K562 (cell line): ENCODE data around the gene GTPBP6. TPM values are rescaled to one million over a fixed set of nuclear protein-coding genes. Genes with fewer than 3 reads are reported as not detected.

Experiments
- ATAC-seq: fragments of 200-7000 bp; cut with Tn5 transposase; 3 replicates; pipeline ENCODE4 v1.9.1; 2020; ENCODE audit warnings: moderate library complexity
- BruUV-seq: library from RNA; stranded (reverse); fragments of 400-500 nt; replicated peaks from 2 replicates; lab custom pipeline; 2021; lab: Mats Ljungman, UMichigan
- CTCF ChIA-PET: fragments of 300-600 bp; formaldehyde crosslinking; extraction: SDS; loops from one replicate; lab custom pipeline; 2021; ENCODE audit warnings: low intra/inter-chr PET ratio; lab: Yijun Ruan, JAX
- POLR2A ChIA-PET: fragments of 300-600, 350-650 bp; sonication (Branson Sonifier 250); formaldehyde crosslinking; extraction: SDS; loops from one replicate; lab custom pipeline; 2021; ENCODE audit warnings: antibody characterized with exemption, inconsistent platforms; lab: Yijun Ruan, JAX
- DNase-seq, 4 experiments: peaks; one replicate each; pipeline versions ENCODE4 v3.0.0 to v3.0.0-alpha.2; 2011 to 2018; ENCODE audit warnings: low spot score in 3 of 4, mixed read lengths in 3 of 4; ENCODE audit errors: extremely low read depth in 1 of 4
- FAIRE-seq: peaks from 2 replicates; lab custom pipeline; 2011; peaks lifted over from hg19 to GRCh38; lab: Jason Lieb, UNC
- H2AFZ ChIP-seq: 2 replicates; pipeline ENCODE4 v1.6.0; 2011; ENCODE audit warnings: low read depth, low read length, control low read depth, inconsistent platforms
- H3K27ac ChIP-seq: fragments of 200-600 bp; 3 replicates; pipeline ENCODE4 v1.8.0; 2011; ENCODE audit warnings: low read depth, mild to moderate bottlenecking, control low read depth, inconsistent platforms, low read length, moderate library complexity, mixed read lengths; ENCODE audit errors: extremely low read depth
- H3K27me3 ChIP-seq, 2 experiments: fragments of 300-600 bp in 1 of 2; 2 replicates in 1 of 2; 3 replicates in 1 of 2; pipeline versions ENCODE4 v1.6.0 to v1.8.0; 2011; ENCODE audit warnings: inconsistent platforms in 2 of 2, low read length in 2 of 2, mild to moderate bottlenecking in 1 of 2, mixed read lengths in 1 of 2, moderate library complexity in 1 of 2; ENCODE audit not compliant: control insufficient read depth in 2 of 2, insufficient read depth in 2 of 2
- H3K36me3 ChIP-seq: fragments of 300-600 bp; 3 replicates; pipeline ENCODE4 v1.8.0; 2011; ENCODE audit warnings: mild to moderate bottlenecking, low read length, inconsistent platforms; ENCODE audit not compliant: control insufficient read depth, insufficient read depth
- H3K4me1 ChIP-seq, 2 experiments: fragments of 200-600 bp in 1 of 2; replicated peaks in 1 of 2; 2 replicates in 1 of 2; 3 replicates in 1 of 2; pipeline versions ENCODE4 v1.5.1 to v1.8.0; 2011; ENCODE audit warnings: inconsistent platforms in 2 of 2, low read length in 2 of 2, mild to moderate bottlenecking in 1 of 2, mixed read lengths in 1 of 2, moderate library complexity in 1 of 2; ENCODE audit not compliant: control insufficient read depth in 2 of 2, insufficient read depth in 2 of 2
- H3K4me2 ChIP-seq: 2 replicates; pipeline ENCODE4 v1.6.1; 2011; ENCODE audit warnings: low read length, control low read depth, inconsistent platforms, mixed read lengths; ENCODE audit not compliant: insufficient read depth
- H3K4me3 ChIP-seq: fragments of 200-600 bp; sonication (generic), shearing (Covaris generic); 2 replicates; pipeline ENCODE4 v1.5.1; 2016; ENCODE audit warnings: control low read depth, inconsistent platforms
- H3K79me2 ChIP-seq: fragments of 200-600 bp; 3 replicates; pipeline ENCODE4 v1.8.0; 2011; ENCODE audit warnings: low read length, inconsistent platforms; ENCODE audit not compliant: control insufficient read depth, insufficient read depth
- H3K9ac ChIP-seq, 2 experiments: 2 replicates each; pipeline versions ENCODE4 v1.6.0 to v1.6.1; 2011; ENCODE audit warnings: low read depth in 2 of 2, low read length in 2 of 2, control low read depth in 1 of 2, inconsistent platforms in 1 of 2, mild to moderate bottlenecking in 1 of 2, mixed read lengths in 1 of 2; ENCODE audit not compliant: insufficient read depth in 1 of 2
- H3K9me1 ChIP-seq: one replicate; pipeline ENCODE4 v1.6.0; 2011; ENCODE audit warnings: inconsistent platforms, mild to moderate bottlenecking, low read length, moderate library complexity; ENCODE audit not compliant: control insufficient read depth, insufficient read depth
- H3K9me3 ChIP-seq: replicated peaks from 2 replicates; pipeline ENCODE4 v1.5.1; 2011; ENCODE audit warnings: low read depth, low read length, inconsistent platforms; ENCODE audit not compliant: control insufficient read depth, insufficient read depth
- H4K20me1 ChIP-seq: replicated peaks from 2 replicates; pipeline ENCODE4 v1.6.1; 2011; ENCODE audit warnings: low read length, inconsistent platforms, mixed read lengths; ENCODE audit not compliant: control insufficient read depth, insufficient read depth
- BRF1 ChIP-seq: IDR thresholded peaks from 3 replicates; pipeline ENCODE4 v1.6.1; 2011; ENCODE audit warnings: borderline replicate concordance, mild to moderate bottlenecking; ENCODE audit not compliant: insufficient read length; ENCODE audit errors: extremely low read depth
- CC2D1A ChIP-seq: fragments of 450-650 bp; IDR thresholded peaks from 2 replicates; pipeline ENCODE4 v1.6.1; 2017; ENCODE audit warnings: mild to moderate bottlenecking
- POLR2G ChIP-seq: fragments of 200-400 bp; formaldehyde crosslinking; IDR thresholded peaks from 2 replicates; pipeline ENCODE4 v1.6.1; 2017; ENCODE audit warnings: low read depth, mild to moderate bottlenecking, antibody characterized with exemption, low read length, moderate library complexity
- RCOR1 ChIP-seq, 2 experiments: IDR thresholded peaks; 2 replicates each; pipeline ENCODE4 v1.6.1; 2012; ENCODE audit warnings: low read depth in 2 of 2, low read length in 2 of 2, borderline replicate concordance in 1 of 2, improper control_type of control experiment in 1 of 2
- SIN3B ChIP-seq: fragments of 450-650 bp; IDR thresholded peaks from 2 replicates; pipeline ENCODE4 v1.6.1; 2017; ENCODE audit warnings: low read depth, mild to moderate bottlenecking, moderate library complexity
- WGBS: fragments of 100-300 bp; shearing (Covaris generic); methylation state at CpG from one replicate; pipeline ENCODE4 v1.1.6; 2016; ENCODE audit warnings: low coverage, mixed read lengths; ENCODE audit not compliant: insufficient coverage; ENCODE audit errors: missing lambda C conversion rate; 5-methylcytosine and 5-hydroxymethylcytosine counted together
- in situ Hi-C: fragments of 300-500 bp; cut with MboI; formaldehyde crosslinking; loops from 4 replicates; pipeline ENCODE4 v1.15.0; 2018; ENCODE audit warnings: inconsistent platforms, mixed read lengths
- intact Hi-C: fragments of 100-400 bp; cut with micrococcal nuclease; formaldehyde crosslinking; loops from 2 replicates; pipeline ENCODE4 v1.14.2; 2022
- polyA plus RNA-seq, 8 experiments: library from polyadenylated mRNA; depleted of rRNA in 4 of 8; stranded (reverse) in 5 of 8; unstranded in 3 of 8; fragments of >200 nt; fragmentation: Nextera tagmentation in 2 of 8; fragmentation: Illumina TruSeq in 1 of 8; extraction: Ambion mirVana in 2 of 8; extraction: Trizol in 1 of 8; gene quantifications; 2 replicates each; pipeline versions ENCODE4 v1.2.1 to v1.2.3, GENCODE V29; 2011 to 2014; ENCODE audit warnings: inconsistent platforms in 1 of 8, missing spikeins in 1 of 8
- total RNA-seq, 7 experiments: library from RNA; depleted of rRNA in 6 of 7; stranded (reverse); fragments of >200 nt in 6 of 7; fragmentation: Illumina TruSeq in 2 of 7; extraction: Trizol in 2 of 7; gene quantifications; 2 replicates each; pipeline versions ENCODE4 v1.2.1 to v1.2.3, GENCODE V29; 2011 to 2021; ENCODE audit warnings: low replicate concordance in 1 of 7
- TF ChIP-seq, protein P1 (sequence below): fragments of 250-450 bp; sonication (Bioruptor Pico); IDR thresholded peaks from 2 replicates; pipeline ENCODE4 v1.5.0; 2021
- TF ChIP-seq, protein P2 (sequence below): fragments of 450-650 bp; formaldehyde crosslinking; IDR thresholded peaks from 2 replicates; pipeline ENCODE4 v1.4.0; 2020; ENCODE audit warnings: mild to moderate bottlenecking
- TF ChIP-seq, protein P3 (sequence below): sonication (generic); formaldehyde crosslinking; IDR thresholded peaks from 2 replicates; pipeline ENCODE4 v1.8.1; 2023; ENCODE audit warnings: mild to moderate bottlenecking, missing genetic modification reagents

Gene GTPBP6
- total and polyA plus RNA-seq, 9 of the 15 experiments (the other 6 are each of a cell fraction or from before 2014, with no cell fraction given), result 0.24 to 35.2 (median 8.0) TPM

DNA sequence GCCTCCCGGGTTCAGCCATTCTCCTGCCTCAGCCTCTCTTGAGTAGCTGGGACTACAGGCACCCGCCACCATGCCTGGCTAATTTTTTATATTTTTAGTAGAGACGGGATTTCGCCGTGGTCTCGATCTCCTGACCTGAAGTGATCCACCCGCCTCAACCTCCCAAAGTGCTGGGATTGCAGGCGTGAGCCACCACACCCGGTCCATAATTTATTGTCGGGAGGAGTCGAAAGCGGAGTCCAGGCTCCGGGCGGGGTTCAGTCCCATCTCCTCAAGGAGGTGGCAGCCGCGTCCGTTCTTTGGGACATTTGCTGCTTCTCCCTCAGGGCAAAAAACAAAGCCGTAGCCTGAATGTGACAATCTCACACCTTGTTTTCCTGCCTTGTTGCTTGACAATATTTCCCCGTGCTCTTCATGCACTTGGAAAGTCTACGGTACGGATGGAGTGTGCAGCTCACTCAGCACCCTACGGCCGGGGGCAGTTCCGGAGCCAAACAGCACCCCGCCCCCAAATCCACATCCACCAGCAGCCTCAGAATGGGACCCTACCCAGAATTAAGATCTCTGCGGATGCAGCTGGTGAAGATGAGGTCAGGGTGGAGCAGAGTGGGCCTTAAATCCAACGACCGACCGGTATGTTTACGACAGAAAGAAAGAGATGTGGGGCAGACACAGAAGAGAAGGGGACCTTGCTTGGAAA is 9.6 kb downstream of the GTPBP6 start (continued):
- TF ChIP-seq, protein P1, sequence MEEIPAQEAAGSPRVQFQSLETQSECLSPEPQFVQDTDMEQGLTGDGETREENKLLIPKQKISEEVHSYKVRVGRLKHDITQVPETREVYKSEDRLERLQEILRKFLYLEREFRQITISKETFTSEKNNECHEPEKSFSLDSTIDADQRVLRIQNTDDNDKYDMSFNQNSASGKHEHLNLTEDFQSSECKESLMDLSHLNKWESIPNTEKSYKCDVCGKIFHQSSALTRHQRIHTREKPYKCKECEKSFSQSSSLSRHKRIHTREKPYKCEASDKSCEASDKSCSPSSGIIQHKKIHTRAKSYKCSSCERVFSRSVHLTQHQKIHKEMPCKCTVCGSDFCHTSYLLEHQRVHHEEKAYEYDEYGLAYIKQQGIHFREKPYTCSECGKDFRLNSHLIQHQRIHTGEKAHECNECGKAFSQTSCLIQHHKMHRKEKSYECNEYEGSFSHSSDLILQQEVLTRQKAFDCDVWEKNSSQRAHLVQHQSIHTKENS (CRISPR knock-in tag), result no peak
- TF ChIP-seq BRF1 (no peak), CC2D1A (no peak), RCOR1 (IDR thresholded peaks at IDR 0.05; ENCODE audit: borderline replicate concordance in 1 of 2, low read depth in 2 of 2, low read length in 2 of 2) (no peak)
- TF ChIP-seq, protein P2, sequence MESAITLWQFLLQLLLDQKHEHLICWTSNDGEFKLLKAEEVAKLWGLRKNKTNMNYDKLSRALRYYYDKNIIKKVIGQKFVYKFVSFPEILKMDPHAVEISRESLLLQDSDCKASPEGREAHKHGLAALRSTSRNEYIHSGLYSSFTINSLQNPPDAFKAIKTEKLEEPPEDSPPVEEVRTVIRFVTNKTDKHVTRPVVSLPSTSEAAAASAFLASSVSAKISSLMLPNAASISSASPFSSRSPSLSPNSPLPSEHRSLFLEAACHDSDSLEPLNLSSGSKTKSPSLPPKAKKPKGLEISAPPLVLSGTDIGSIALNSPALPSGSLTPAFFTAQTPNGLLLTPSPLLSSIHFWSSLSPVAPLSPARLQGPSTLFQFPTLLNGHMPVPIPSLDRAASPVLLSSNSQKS (CRISPR knock-in tag), result no peak

DNA sequence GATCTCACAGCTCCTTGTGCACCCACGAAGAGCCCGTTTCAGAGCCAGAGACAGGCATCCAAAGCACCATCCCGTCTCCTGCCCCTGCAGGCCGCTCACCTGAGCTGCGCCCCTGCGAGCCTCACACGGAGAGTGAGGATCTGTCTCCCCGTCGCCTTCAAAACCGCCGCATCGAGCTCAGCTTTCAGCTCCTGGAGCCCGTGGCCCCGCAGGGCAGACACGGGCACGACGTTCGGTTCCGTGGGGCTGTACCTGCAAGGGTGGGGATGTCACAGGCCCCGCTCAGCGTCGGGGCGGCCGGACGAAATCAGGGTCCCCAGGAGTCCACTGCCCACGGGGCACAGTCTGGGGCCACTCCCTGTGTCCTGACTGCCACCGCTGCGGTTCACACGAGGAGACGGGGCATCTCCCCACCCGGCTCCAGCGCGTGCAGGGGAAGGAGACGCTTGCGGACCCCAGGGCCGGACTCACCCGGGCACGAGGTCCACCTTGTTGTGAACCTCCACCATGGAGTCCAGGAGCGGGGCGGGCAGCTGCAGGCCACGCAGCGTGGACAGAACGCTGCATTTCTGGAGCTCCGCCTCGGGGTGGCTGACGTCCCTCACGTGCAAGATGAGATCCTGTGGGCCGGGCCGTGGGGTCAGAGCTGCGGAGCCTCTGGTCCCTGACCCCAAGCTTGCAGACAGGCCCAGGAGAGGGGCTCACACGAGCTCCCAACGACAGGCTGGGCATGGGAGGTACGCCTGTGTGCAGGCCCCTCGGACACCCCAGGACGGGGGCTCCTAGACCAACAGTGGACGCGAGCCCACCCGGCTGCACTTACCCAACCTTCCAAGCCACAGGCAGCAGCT is 11.1 kb downstream of the GTPBP6 start:
- intact Hi-C loops (no loop called here), in situ Hi-C loops (no loop called here)
- no peak overlapping the region for H2AFZ ChIP-seq
- H3K9me3 ChIP-seq, result no peaks in the 10 kb centered on the region
- H3K4me3 ChIP-seq, result no peak overlapping the region
- CTCF ChIA-PET, result no interaction called here
- H4K20me1 ChIP-seq, result no peaks in the 10 kb centered on the region
- H3K9ac ChIP-seq, result no peak overlapping the region
- H3K27ac ChIP-seq, result no peak overlapping the region
- POLR2A ChIA-PET, result no interaction called here
- no TSS peak for BruUV-seq
- no peaks in the 10 kb centered on the region for H3K79me2 ChIP-seq
- no peaks in the 10 kb centered on the region for H3K9me1 ChIP-seq
- peaks cover 59% of the 10 kb centered on the region for H3K36me3 ChIP-seq
- no peak overlapping the region for H3K4me2 ChIP-seq
- no peak for FAIRE-seq
- H3K27me3 ChIP-seq, result no peaks in the 10 kb centered on the region
- no peak for ATAC-seq
- 97% methylated on average over 7 of the region's 58 CpGs for WGBS
- no peak for DNase-seq
- peak; percentile 46 for TF ChIP-seq POLR2G
- TF ChIP-seq, protein P3, sequence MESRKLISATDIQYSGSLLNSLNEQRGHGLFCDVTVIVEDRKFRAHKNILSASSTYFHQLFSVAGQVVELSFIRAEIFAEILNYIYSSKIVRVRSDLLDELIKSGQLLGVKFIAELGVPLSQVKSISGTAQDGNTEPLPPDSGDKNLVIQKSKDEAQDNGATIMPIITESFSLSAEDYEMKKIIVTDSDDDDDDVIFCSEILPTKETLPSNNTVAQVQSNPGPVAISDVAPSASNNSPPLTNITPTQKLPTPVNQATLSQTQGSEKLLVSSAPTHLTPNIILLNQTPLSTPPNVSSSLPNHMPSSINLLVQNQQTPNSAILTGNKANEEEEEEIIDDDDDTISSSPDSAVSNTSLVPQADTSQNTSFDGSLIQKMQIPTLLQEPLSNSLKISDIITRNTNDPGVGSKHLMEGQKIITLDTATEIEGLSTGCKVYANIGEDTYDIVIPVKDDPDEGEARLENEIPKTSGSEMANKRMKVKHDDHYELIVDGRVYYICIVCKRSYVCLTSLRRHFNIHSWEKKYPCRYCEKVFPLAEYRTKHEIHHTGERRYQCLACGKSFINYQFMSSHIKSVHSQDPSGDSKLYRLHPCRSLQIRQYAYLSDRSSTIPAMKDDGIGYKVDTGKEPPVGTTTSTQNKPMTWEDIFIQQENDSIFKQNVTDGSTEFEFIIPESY (CRISPR knock-in tag), result 0 out of 2 replicates have a peak, but pooled peaks have one; percentile 20
- no peak for TF ChIP-seq SIN3B
- peaks cover 0 to 9% of the 10 kb centered on the region in 2 experiments; a peak in 2 of 5 replicates for H3K4me1 ChIP-seq
